ENCODE results near the gene ZDHHC14.
"Not testable (repeated sequence)": the region's sequence is repeated elsewhere in the genome, so short reads cannot be mapped to it uniquely, and the experiment has no call there.

Gene ZDHHC14

GRCh38 chr6:157408427-157408826 lies 27.4 kb downstream of the ZDHHC14 start:
- DNase-seq = not testable (repeated sequence)

- no peak for DNase-seq
Measured at GRCh38 chr6:157410045-157410444, 29.1 kb downstream of the ZDHHC14 start.

- no peak for DNase-seq
Measured at GRCh38 chr6:157411368-157411767, 30.4 kb downstream of the ZDHHC14 start.

GRCh38 chr6:157412791-157413190 lies 31.8 kb downstream of the ZDHHC14 start:
- no peak for DNase-seq

- no peak for DNase-seq
Measured at GRCh38 chr6:157420497-157420896, 39.5 kb downstream of the ZDHHC14 start.

GRCh38 chr6:157424491-157425020 lies 43.6 kb downstream of the ZDHHC14 start:
- DNase-seq = no peak

- DNase-seq = no peak
Measured at GRCh38 chr6:157427969-157428368, 47.0 kb downstream of the ZDHHC14 start.

- peak; percentile 92 for DNase-seq
Measured at GRCh38 chr6:157428427-157429202, 47.6 kb downstream of the ZDHHC14 start.

- peak; percentile 89 for DNase-seq
Measured at GRCh38 chr6:157429248-157429647, 48.3 kb downstream of the ZDHHC14 start.

- DNase-seq = no peak
Measured at GRCh38 chr6:157430834-157431233, 49.8 kb downstream of the ZDHHC14 start.

GRCh38 chr6:157432231-157432891 lies 51.4 kb downstream of the ZDHHC14 start:
- DNase-seq = no peak

- DNase-seq = no peak
Measured at GRCh38 chr6:157432892-157433265, 51.9 kb downstream of the ZDHHC14 start.

- no peak for DNase-seq
Measured at GRCh38 chr6:157433678-157434081, 52.7 kb downstream of the ZDHHC14 start.

GRCh38 chr6:157434349-157435033 lies 53.5 kb downstream of the ZDHHC14 start:
- no peak for DNase-seq

GRCh38 chr6:157436219-157436943 lies 55.4 kb downstream of the ZDHHC14 start:
- no peak for DNase-seq

GRCh38 chr6:157436944-157437336 lies 56.0 kb downstream of the ZDHHC14 start:
- no peak for DNase-seq

GRCh38 chr6:157438611-157439111 lies 57.7 kb downstream of the ZDHHC14 start:
- DNase-seq = no peak

- no peak for DNase-seq
Measured at GRCh38 chr6:157440171-157440570, 59.2 kb downstream of the ZDHHC14 start.

- no peak for DNase-seq
Measured at GRCh38 chr6:157442291-157442690, 61.3 kb downstream of the ZDHHC14 start.

GRCh38 chr6:157443066-157443800 lies 62.2 kb downstream of the ZDHHC14 start:
- DNase-seq = no peak

GRCh38 chr6:157445277-157446009 lies 64.5 kb downstream of the ZDHHC14 start:
- DNase-seq = no peak

All from kidney glomerular epithelial cell (primary cell).